ENCODE measurements around the gene GNPTAB. TPM values are rescaled to one million over a fixed set of nuclear protein-coding genes. Genes with fewer than 3 reads are reported as not detected.
"Not testable (repeated sequence)": the region's sequence is repeated elsewhere in the genome, so short reads cannot be mapped to it uniquely, and the experiment has no call there.

Gene GNPTAB
- total RNA-seq (10 to 100 TPM; 55.9 to 64.2 TPM), polyA plus RNA-seq (10 to 100 TPM; 25.9 to 43.5 (median 40.9) TPM), total RNA-seq (64.3 to 134 (median 74.2) reads per million in 6 experiments)

DNA sequence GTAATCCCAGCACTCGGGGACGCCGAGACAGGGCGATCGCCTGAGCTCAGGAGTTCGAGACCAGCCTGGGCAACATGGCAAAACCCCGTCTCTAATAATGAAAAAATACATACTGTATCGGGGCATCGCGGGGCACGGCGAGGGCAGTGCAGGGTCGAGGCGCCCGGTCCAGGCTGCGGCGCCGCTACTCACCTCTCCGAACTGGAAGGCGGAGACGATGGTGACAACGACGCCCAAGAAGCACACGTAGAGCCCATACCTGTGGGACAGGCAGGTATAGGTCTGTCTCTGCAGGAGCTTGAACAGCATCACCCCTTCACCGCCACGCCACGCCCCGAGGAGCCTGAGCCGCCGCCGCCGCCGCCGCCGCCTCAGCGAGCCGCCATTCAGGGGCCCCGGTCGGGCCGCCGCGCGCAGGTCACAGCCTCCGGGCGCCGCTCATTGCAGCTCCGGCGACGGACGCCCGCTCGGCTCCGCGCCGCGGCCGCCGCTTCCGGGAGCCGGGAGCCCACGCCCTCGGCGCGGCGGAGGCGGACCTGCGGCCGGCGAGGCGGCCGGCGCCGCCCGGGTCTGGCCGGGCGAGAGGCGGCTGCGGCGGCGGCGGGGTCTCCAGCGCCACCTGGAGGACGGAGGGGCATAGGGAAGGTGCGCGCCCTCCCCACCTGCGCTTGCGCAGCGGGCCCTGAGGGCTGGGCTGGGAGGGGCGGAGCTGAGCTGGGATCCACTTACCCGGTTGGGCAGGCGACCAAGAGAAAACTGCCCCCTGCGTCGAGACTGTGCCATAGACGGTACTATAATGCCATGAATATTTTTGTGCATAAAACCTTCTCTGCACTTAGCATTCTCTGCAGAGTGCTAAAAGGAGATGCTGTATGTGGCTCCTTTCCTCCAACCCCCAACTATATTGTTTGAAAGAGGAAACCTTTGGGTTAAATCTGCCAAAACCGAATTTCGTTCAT lies at the start of gene GNPTAB:
GNPTAB (minus strand) TSS at position 593 of the 959 bp plus-strand sequence; CDS start at position 309, 284 bp downstream.
- ATAC-seq: peak; percentile 85 to 86
- Mint-ChIP-seq H3K4me3 (peak within 1 kb of the TSS; percentile 88 to 99 (median 98)), H3K4me1 (peaks cover 14 to 50% (median 39%) of the 10 kb centered on the region in 4 donors), H3K36me3 (no peaks in the 10 kb centered on the region), H3K27ac (peak within 1 kb of the TSS; percentile 91 to 98 (median 96)), H3K27me3 (no peaks in the 10 kb centered on the region), H3K9me3 (no peaks in the 10 kb centered on the region)
- peak; percentile 92 to 97 (median 95) for DNase-seq
- POLR2A ChIA-PET: interaction anchor here (0.6 to 3.1 kb wide), 17 partner anchors 8 to 422 kb away, joined by 3 to 26 read pairs (median 5); partner anchors contain the start of genes ARL1 and DRAM1

DNA sequence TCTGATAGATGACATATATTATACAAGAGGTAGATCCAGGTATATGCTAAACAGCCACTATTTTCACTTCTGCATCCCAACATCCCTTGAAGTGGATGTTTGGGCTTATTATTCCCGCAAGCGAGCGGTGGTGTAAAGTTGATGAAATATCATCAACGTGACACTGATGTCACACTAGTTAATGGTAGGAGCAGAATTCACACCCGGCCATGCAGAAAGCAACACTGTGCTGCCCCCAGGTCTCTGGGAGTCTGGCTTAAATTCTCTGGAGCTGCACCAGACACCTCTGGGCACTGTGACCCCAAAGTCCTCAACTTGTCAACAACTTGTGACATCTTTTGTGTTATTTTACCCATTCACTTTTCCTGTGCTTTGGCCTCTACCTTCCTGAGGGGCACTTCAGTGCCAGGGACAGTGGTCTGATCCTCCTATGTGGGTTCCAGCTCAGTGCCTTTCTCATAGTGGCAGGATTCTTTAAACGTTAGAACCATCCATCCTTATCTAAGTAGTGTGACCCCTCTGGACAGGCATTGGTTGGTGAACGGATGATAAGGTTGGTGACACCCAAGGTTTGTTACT lies 47.6 kb upstream of the GNPTAB start:
- no peaks in the 10 kb centered on the region for H3K9me3 Mint-ChIP-seq
- peak in 2 of 10 donors; percentile 2 to 8 for DNase-seq
- peak overlapping the region; percentile 82 to 97 (median 87) for H3K4me3 Mint-ChIP-seq
- H3K36me3 Mint-ChIP-seq: no peaks in the 10 kb centered on the region
- peak overlapping the region; percentile 53 to 95 (median 90) for H3K27ac Mint-ChIP-seq
- ATAC-seq: no peak
- POLR2A ChIA-PET: interaction anchor here (1.9 kb wide), 1 partner anchor 48 kb away, joined by 9 read pairs; the partner anchor contains the start of gene GNPTAB
- peaks cover 14 to 19% (median 17%) of the 10 kb centered on the region in 4 donors for H3K4me1 Mint-ChIP-seq
- H3K27me3 Mint-ChIP-seq: no peaks in the 10 kb centered on the region

GRCh38 chr12:101877806-101878242 lies 47.1 kb upstream of the GNPTAB start:
- POLR2A ChIA-PET: interaction anchor here (1.1 to 1.9 kb wide), 2 partner anchors 47 to 54 kb away, joined by 5 to 9 read pairs; partner anchors contain the start of gene GNPTAB
- DNase-seq (peak in 1 of 10 donors; percentile 4), ATAC-seq (peak; percentile 9 to 20)
- Mint-ChIP-seq H3K27ac (peak overlapping the region; percentile 53 to 95 (median 90)), H3K4me1 (peaks cover 14 to 19% (median 17%) of the 10 kb centered on the region in 4 donors), H3K9me3 (no peaks in the 10 kb centered on the region), H3K27me3 (no peaks in the 10 kb centered on the region), H3K4me3 (peak overlapping the region; percentile 82 to 97 (median 87)), H3K36me3 (no peaks in the 10 kb centered on the region)

DNA sequence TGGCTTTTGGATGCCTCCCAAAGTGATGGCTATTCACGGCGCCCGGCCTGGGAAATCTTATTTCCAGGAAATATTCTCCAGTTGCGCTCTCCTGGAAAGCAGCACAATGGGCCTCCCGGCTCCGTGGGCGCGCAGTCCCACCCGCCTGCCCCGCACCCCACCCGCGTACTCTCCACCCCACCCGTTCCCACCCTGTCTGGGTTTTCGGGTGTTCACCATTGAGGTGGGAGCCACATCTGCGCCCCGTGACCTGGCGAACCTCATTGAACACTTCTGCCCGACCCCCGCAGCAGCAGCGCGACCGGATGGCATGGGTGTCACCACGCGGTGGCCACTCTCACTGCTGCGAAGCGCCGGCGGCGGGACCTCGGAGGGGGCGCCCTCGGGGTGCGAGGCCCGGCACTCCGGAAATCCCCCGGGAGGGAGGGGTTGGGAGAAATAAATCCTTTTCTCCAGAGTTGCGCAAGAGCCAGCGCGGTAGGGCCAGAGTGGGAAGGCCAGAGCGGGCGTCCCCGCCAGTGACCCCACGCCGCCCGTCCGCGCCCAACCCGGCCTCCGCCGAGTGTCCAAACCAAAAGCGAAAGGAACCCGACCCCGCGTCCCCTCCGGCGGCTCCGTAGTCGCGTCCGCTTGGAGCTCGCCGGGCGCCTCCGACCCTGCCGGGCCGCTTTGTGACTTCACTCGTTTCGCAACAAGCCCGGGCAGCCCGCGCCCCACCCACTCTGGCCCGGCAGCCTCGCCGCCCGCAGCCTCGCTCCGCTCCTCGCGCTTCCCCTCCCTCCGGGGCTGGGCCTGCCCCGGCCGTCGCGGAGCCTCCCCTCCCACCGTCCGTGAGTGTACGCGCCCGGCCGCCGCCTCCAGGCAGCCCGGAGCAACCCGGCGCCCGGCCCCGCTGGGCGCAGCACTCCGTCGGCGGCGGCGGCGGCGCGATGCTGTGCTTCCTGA lies 46.4 kb upstream of the GNPTAB start, which contains the start of gene DRAM1:
DRAM1 (plus strand) TSS at position 720 of the 945 bp plus-strand sequence; CDS start at position 930, 210 bp downstream.
- Mint-ChIP-seq H3K27ac (peak within 1 kb of the TSS; percentile 84 to 95 (median 90)), H3K4me1 (peaks cover 14 to 19% (median 17%) of the 10 kb centered on the region in 4 donors), H3K9me3 (no peaks in the 10 kb centered on the region), H3K27me3 (no peaks in the 10 kb centered on the region), H3K36me3 (no peaks in the 10 kb centered on the region), H3K4me3 (peak within 1 kb of the TSS; percentile 82 to 97 (median 87))
- ATAC-seq (peak; percentile 80 to 81), DNase-seq (peak; percentile 47 to 80 (median 68))
- POLR2A ChIA-PET: interaction anchor here (1.1 to 1.9 kb wide), 2 partner anchors 47 to 54 kb away, joined by 5 to 9 read pairs; partner anchors contain the start of gene GNPTAB

- no peaks in the 10 kb centered on the region for H3K27me3 Mint-ChIP-seq
- H3K9me3 Mint-ChIP-seq: no peaks in the 10 kb centered on the region
- no peak for ATAC-seq
- peak overlapping the region; percentile 51 to 90 (median 88) for H3K27ac Mint-ChIP-seq
- peak overlapping the region; percentile 69 to 97 (median 86) for H3K4me3 Mint-ChIP-seq
- H3K4me1 Mint-ChIP-seq: peaks cover 11 to 17% (median 15%) of the 10 kb centered on the region in 4 donors
- POLR2A ChIA-PET: no interaction called here
- no peak for DNase-seq
- no peaks in the 10 kb centered on the region for H3K36me3 Mint-ChIP-seq
Observed at GRCh38 chr12:101876322-101876860, 45.6 kb upstream of the GNPTAB start.

DNA sequence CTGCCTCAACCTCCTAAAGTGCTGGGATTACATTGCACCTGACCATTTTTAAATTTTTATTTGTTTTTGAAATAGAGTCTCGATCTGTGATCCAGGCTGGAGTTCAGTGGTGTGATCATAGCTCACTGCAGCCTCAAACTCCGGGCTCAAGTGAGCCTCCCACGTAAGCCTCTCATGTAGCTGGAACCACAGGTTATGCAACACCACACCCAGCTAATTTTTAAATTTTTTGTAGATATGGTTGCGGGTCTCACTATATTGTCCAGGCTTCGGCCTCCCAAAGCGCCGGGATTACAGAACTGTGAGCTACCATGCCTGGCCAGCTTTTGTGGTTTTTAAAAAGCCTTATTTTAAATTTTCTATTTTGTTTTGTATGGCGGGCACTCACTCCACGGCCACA lies 44.4 kb upstream of the GNPTAB start:
- no peaks in the 10 kb centered on the region for H3K36me3 Mint-ChIP-seq
- no peak for DNase-seq
- POLR2A ChIA-PET: interaction anchor here (0.5 to 0.6 kb wide), 2 partner anchors 1466 to 1630 kb away, joined by 3 read pairs; no protein-coding TSS in a partner anchor
- peaks cover 9 to 16% (median 12%) of the 10 kb centered on the region in 4 donors for H3K4me1 Mint-ChIP-seq
- H3K27me3 Mint-ChIP-seq: no peaks in the 10 kb centered on the region
- H3K4me3 Mint-ChIP-seq: peak overlapping the region in 5 of 10 donors; percentile 26 to 66 (median 50)
- no peak for ATAC-seq
- H3K27ac Mint-ChIP-seq: peak overlapping the region in 4 of 10 donors; percentile 26 to 33 (median 30)
- H3K9me3 Mint-ChIP-seq: no peaks in the 10 kb centered on the region

GRCh38 chr12:101870925-101871324 lies 40.2 kb upstream of the GNPTAB start:
- Mint-ChIP-seq H3K27ac (no peak overlapping the region), H3K9me3 (peaks cover 0 to 1% (median 0%) of the 10 kb centered on the region in 9 donors), H3K4me1 (peaks cover 0 to under 1% (median 0%) of the 10 kb centered on the region in 4 donors), H3K27me3 (peaks cover 0 to under 1% (median 0%) of the 10 kb centered on the region in 5 donors), H3K4me3 (no peak overlapping the region), H3K36me3 (no peaks in the 10 kb centered on the region)
- DNase-seq (no peak), ATAC-seq (no peak)
- POLR2A ChIA-PET: no interaction called here

GRCh38 chr12:101867619-101868018 lies 36.9 kb upstream of the GNPTAB start:
- H3K4me3 Mint-ChIP-seq, ATAC-seq, H3K9me3 Mint-ChIP-seq, H3K36me3 Mint-ChIP-seq, H3K4me1 Mint-ChIP-seq, H3K27me3 Mint-ChIP-seq, POLR2A ChIA-PET, DNase-seq: not testable (repeated sequence)
- peak overlapping the region in 1 of 10 donors; percentile 67 for H3K27ac Mint-ChIP-seq

GRCh38 chr12:101866615-101867373 lies 36.0 kb upstream of the GNPTAB start:
- ATAC-seq (no peak), DNase-seq (no peak)
- Mint-ChIP-seq H3K27ac (no peak overlapping the region), H3K9me3 (peaks cover 0 to 5% (median 0%) of the 10 kb centered on the region in 9 donors), H3K4me1 (peaks cover 0 to 2% (median 0%) of the 10 kb centered on the region in 4 donors), H3K4me3 (no peak overlapping the region), H3K27me3 (peaks cover 0 to 5% (median 0%) of the 10 kb centered on the region in 5 donors), H3K36me3 (no peaks in the 10 kb centered on the region)
- POLR2A ChIA-PET: no interaction called here

DNA sequence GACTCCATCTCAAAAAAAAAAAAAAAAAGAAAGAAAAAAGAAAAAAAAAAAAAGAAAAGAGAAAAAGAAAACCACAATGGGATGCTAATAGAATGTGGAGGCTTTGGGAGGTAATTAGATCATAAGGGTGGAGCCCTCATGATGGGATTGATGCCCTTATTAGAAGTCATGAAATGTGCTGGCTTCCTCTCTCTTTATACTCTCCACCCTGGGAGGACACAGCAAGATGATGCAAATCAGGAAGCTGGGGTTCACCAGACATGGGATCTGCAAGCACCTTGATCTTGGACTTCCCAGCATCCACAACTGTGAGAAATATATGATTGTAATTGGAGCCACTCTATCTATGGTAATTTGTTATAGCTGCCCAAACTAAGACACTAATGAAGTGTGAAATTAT lies 33.2 kb upstream of the GNPTAB start:
- H3K27me3 Mint-ChIP-seq: peaks cover 0 to 5% (median 0%) of the 10 kb centered on the region in 5 donors
- POLR2A ChIA-PET: no interaction called here
- no peaks in the 10 kb centered on the region for H3K36me3 Mint-ChIP-seq
- H3K4me1 Mint-ChIP-seq: peaks cover 0 to 2% (median under 1%) of the 10 kb centered on the region in 4 donors
- H3K9me3 Mint-ChIP-seq: peaks cover 0 to 5% (median 0%) of the 10 kb centered on the region in 9 donors
- ATAC-seq (no peak), DNase-seq (no peak)
- no peak overlapping the region for H3K27ac Mint-ChIP-seq
- H3K4me3 Mint-ChIP-seq: no peak overlapping the region

All from naive thymus-derived CD8-positive, alpha-beta T cell (primary cell).